ENCODE measurements around the gene CHD1.

CHD1 gene

GRCh38 chr5:98904780-98905179 lies 24.0 kb downstream of the CHD1 start:
- no peak for DNase-seq (ENCODE audit: low read depth in 2 of 2)

GRCh38 chr5:98902733-98903132 lies 26.1 kb downstream of the CHD1 start:
- DNase-seq (ENCODE audit: low read depth in 2 of 2), result no peak

GRCh38 chr5:98899456-98899855 lies 29.4 kb downstream of the CHD1 start:
- no peak for DNase-seq (ENCODE audit: low read depth in 2 of 2)

- DNase-seq (ENCODE audit: low read depth in 2 of 2), result no peak
Measured at GRCh38 chr5:98898743-98899142, 30.1 kb downstream of the CHD1 start.

- DNase-seq (ENCODE audit: low read depth in 2 of 2), result no peak
Measured at GRCh38 chr5:98891591-98891990, 37.2 kb downstream of the CHD1 start.

- DNase-seq (ENCODE audit: low read depth in 2 of 2), result no peak
Measured at GRCh38 chr5:98880598-98880997, 48.2 kb downstream of the CHD1 start.

- no peak for DNase-seq (ENCODE audit: low read depth in 2 of 2)
Measured at GRCh38 chr5:98880151-98880550, 48.7 kb downstream of the CHD1 start.

- DNase-seq (ENCODE audit: low read depth in 2 of 2), result no peak
Measured at GRCh38 chr5:98877600-98877999, 51.2 kb downstream of the CHD1 start.

- no peak for DNase-seq (ENCODE audit: low read depth in 2 of 2)
Measured at GRCh38 chr5:98872674-98873073, 56.1 kb downstream of the CHD1 start.

GRCh38 chr5:98865690-98866089 lies 63.1 kb downstream of the CHD1 start:
- no peak for DNase-seq (ENCODE audit: low read depth in 2 of 2)

- no peak for DNase-seq (ENCODE audit: low read depth in 2 of 2)
Measured at GRCh38 chr5:98847054-98847453, 81.8 kb downstream of the CHD1 start.

GRCh38 chr5:98846520-98846919 lies 82.3 kb downstream of the CHD1 start:
- DNase-seq (ENCODE audit: low read depth in 2 of 2), result no peak

- DNase-seq (ENCODE audit: low read depth in 2 of 2), result no peak
Measured at GRCh38 chr5:98845878-98846277, 82.9 kb downstream of the CHD1 start.

GRCh38 chr5:98844865-98845264 lies 83.9 kb downstream of the CHD1 start:
- no peak for DNase-seq (ENCODE audit: low read depth in 2 of 2)

- no peak for DNase-seq (ENCODE audit: low read depth in 2 of 2)
Measured at GRCh38 chr5:98843481-98843880, 85.3 kb downstream of the CHD1 start.

- DNase-seq (ENCODE audit: low read depth in 2 of 2), result no peak
Measured at GRCh38 chr5:98840946-98841345, 87.9 kb downstream of the CHD1 start.

GRCh38 chr5:98839469-98840383 lies 89.1 kb downstream of the CHD1 start:
- no peak for DNase-seq (ENCODE audit: low read depth in 2 of 2)

GRCh38 chr5:98836175-98836574 lies 92.6 kb downstream of the CHD1 start:
- no peak for DNase-seq (ENCODE audit: low read depth in 2 of 2)

- DNase-seq (ENCODE audit: low read depth in 2 of 2), result no peak
Measured at GRCh38 chr5:98827588-98828284, 101.1 kb downstream of the CHD1 start.

GRCh38 chr5:98827161-98827560 lies 101.6 kb downstream of the CHD1 start:
- no peak for DNase-seq (ENCODE audit: low read depth in 2 of 2)

GRCh38 chr5:98825582-98826375 lies 103.0 kb downstream of the CHD1 start:
- DNase-seq (ENCODE audit: low read depth in 2 of 2), result no peak

- DNase-seq (ENCODE audit: low read depth in 2 of 2), result no peak
Measured at GRCh38 chr5:98816582-98817222, 112.1 kb downstream of the CHD1 start.

All from stimulated activated CD8-positive, alpha-beta memory T cell treated with anti-CD3 and anti-CD28 coated beads, Interleukin-2, amount 100 ng/mL, for 1 hour (primary cell).